ENCODE measurements around the gene B4GAT1.

B4GAT1 gene

DNA sequence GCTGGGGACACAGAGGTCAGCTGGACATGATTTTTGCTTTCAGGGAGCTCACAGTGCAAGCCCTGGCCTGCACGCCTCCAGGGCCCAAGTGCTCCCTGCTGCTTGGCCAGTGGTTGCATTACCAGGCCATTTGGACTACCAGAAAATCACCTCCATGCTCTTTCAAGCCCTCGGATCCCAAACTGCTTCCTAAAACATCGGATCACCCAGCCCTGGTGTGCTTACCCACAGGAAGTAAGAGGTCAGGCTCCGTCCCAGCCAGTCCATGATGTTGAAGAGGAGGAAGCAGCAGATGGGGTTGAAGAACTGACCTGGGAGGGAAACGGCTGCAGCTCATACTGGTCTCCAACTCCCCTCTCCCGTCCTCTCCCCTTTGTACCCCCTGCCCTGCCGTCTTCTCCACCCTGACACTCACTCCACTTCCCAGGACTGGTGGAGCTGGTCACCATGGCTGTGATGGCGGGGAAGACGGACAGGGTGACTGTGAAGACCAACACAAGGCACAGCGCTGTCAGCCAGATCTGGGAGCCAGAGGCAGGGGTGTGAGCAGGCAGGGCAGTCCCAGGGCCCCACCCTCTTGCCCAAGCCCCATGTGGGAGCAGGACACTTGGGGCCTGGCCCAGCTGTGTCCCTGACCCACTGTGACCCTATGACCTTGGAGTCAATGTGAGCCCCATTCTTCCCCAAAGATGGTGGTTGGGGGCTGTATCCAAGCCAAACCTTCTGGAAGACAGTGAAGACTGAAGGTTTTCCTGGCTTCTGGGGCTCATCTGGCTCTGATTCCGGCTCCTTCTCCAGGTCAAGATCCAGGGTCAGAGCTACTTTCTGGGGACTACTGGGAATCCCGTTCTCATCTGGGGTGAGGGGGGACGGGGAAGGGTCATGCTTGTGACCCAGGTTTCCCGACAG lies 18.5 kb upstream of the B4GAT1 start:
- no peak for DNase-seq (ENCODE audit: low read depth)
- H3K4me3 ChIP-seq (ENCODE audit: low read length), result no peak overlapping the region
- TF ChIP-seq, protein P1, sequence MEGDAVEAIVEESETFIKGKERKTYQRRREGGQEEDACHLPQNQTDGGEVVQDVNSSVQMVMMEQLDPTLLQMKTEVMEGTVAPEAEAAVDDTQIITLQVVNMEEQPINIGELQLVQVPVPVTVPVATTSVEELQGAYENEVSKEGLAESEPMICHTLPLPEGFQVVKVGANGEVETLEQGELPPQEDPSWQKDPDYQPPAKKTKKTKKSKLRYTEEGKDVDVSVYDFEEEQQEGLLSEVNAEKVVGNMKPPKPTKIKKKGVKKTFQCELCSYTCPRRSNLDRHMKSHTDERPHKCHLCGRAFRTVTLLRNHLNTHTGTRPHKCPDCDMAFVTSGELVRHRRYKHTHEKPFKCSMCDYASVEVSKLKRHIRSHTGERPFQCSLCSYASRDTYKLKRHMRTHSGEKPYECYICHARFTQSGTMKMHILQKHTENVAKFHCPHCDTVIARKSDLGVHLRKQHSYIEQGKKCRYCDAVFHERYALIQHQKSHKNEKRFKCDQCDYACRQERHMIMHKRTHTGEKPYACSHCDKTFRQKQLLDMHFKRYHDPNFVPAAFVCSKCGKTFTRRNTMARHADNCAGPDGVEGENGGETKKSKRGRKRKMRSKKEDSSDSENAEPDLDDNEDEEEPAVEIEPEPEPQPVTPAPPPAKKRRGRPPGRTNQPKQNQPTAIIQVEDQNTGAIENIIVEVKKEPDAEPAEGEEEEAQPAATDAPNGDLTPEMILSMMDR (conservative IDR thresholded peaks at IDR 0.05; ENCODE audit: low read depth, low read length), result no peak

DNA sequence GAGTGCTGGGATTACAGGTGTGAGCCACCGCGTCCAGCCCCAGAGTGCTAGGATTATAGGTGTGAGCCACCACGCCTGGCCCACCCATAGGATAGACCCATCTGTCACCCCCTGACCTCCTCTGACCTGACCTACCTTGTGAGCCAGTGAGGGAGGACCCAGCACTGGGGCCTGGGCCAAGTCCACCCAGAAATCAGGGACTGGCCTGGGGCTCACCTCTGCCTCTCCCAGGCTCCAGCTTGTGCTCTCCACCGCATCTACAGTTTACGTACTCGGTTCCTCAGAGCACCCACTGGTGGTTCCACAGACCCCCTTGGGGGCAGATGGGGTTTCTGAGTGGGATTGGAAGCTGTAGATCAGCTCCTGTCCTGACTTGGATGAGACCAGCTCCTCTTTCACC lies 17.7 kb upstream of the B4GAT1 start:
- H3K4me3 ChIP-seq (ENCODE audit: low read length), result no peak overlapping the region
- no peak for DNase-seq (ENCODE audit: low read depth)
- TF ChIP-seq, protein P1 (conservative IDR thresholded peaks at IDR 0.05; ENCODE audit: low read depth, low read length), result no peak

DNA sequence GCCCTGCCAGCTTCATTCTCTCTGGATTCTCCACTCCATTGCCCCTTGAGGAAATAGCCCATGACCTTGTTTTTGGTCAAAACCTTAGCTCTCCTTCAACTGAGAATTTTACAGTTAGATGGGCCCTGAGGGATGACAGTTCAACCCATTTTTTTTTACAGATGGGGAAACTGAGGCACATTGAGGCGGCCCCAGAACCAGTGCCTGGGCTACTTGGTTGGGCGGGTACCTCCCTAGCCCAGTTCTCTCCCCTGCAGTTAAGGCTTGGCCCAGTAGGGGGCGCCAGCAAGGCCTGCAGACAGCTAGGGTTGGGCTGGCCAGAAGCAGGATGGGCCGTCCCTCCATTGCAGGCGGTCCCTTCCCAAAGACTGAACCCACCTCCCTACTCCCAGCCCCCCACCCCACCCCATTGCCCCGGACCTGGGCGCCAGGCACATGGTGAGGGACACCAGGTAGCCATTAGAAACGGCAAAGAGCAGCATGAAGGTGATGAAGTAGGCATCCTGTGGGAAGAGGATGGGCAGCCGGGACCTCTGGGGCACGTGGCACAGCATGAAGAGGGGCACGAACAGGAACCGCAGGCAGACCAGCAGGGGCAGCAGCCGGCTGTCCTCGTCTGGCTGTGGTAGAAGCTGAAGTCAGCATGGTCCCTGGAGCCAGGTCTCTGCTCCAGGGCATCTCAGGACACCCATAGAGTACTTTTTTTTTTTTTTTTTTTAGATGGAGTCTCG lies 16.5 kb upstream of the B4GAT1 start:
- TF ChIP-seq, protein P1 (conservative IDR thresholded peaks at IDR 0.05; ENCODE audit: low read depth, low read length), result peak; percentile 78
- DNase-seq (ENCODE audit: low read depth), result no peak

DNA sequence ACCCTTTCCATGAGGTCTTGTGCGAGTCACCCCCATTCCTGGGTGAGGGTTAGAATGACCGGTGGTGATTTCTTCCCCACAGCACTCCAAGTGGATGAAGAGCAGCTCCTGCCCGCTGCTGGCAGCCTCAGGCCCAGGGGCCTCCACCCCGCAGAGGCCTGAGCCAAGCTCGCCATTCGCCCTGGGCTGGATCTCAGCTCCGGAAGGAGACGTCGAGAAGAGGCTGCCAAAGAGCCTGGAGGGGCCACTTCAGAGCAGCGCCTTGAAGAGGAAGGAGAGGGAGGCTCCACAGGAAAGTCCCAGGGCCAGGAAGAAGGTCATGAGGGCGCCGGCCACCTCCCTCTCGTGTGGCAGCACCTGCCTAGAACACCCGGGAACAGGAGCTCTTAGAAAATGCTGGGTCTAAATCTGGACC lies 15.8 kb upstream of the B4GAT1 start:
- H3K4me3 ChIP-seq (ENCODE audit: low read length), result no peak overlapping the region
- TF ChIP-seq, protein P1 (conservative IDR thresholded peaks at IDR 0.05; ENCODE audit: low read depth, low read length), result no peak

More for the DNA sequence above, 16.5 kb upstream of the B4GAT1 start:
- no peak overlapping the region for H3K4me3 ChIP-seq (ENCODE audit: low read length)

DNA sequence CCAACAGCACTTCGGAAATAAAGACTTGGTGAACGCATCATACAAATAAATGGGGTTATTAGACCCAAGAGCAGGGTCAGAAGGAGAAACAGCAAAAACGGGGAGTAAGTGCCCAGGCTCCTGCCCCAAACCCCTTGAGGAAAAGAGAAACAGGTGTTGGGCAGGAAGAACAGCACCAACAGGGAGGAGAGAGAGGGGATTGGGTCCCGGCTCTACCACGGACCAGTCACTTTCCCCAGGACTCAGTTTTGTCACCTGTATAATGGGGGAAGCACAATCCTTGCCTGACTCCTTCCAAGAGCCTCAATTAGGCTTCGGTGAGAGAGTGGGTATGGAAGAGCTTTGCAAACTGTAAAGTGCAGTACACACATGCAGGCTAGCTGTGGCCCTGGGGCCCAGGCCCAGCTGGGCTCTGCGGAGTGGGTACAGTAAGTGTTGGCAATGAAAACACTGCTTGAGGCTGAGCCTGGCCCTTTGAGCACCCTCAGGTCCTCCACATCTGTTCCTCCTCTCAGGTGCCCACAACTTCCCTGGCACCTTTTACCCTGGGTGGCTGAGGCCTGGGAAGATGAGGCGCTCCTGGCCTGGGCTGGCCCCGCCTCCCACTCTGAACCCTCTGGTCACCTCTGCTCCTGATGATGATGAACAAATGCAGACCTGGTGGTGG lies 15.2 kb upstream of the B4GAT1 start:
- DNase-seq (ENCODE audit: low read depth), result no peak
- TF ChIP-seq, protein P1 (conservative IDR thresholded peaks at IDR 0.05; ENCODE audit: low read depth, low read length), result no peak
- no peak overlapping the region for H3K4me3 ChIP-seq (ENCODE audit: low read length)

More for the DNA sequence above, 15.8 kb upstream of the B4GAT1 start:
- DNase-seq (ENCODE audit: low read depth), result no peak

DNA sequence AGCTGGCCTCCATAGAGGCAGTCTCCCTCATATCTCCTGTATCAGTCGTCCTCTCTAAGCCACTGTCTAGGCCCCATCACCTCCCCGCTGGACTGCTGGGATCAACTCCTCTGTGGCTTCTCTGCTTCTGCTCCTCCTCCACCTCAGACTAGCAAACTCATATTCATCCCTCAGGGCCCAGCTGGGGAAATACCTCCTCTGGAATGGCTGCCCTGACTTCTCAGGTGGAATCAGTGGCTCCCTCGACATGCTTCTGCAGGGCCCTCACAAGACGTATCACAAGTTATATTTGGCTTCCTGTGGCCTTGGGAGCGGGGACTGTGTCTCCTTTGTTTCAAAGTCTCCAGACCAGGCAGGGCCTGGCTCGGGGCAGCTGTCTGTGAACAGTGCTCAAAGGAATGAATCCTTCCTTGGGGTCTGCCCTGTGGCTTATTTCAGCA lies 14.1 kb upstream of the B4GAT1 start:
- TF ChIP-seq, protein P1 (conservative IDR thresholded peaks at IDR 0.05; ENCODE audit: low read depth, low read length), result no peak
- H3K4me3 ChIP-seq (ENCODE audit: low read length), result no peak overlapping the region
- no peak for DNase-seq (ENCODE audit: low read depth)
